CD8-positive, alpha-beta memory T cell (primary cell): Measurements from ENCODE around the gene FIBIN. TPM values are rescaled to one million over a fixed set of nuclear protein-coding genes. Genes with fewer than 3 reads are reported as not detected.

ENCODE experiments used
- CTCF ChIA-PET: fragments of 350-600 bp; sonication (Branson Sonifier 250); formaldehyde crosslinking; loops from one replicate; lab custom pipeline; 2021; ENCODE audit warnings: antibody characterized with exemption; lab: Charles Lee
- POLR2A ChIA-PET: fragments of 350-600 bp; sonication (Branson Sonifier 250); formaldehyde crosslinking; loops from one replicate; lab custom pipeline; 2021; ENCODE audit warnings: antibody characterized with exemption; lab: Charles Lee
- DNase-seq, 5 donors: peaks; one replicate each; pipeline versions ENCODE4 v3.0.0 to v3.0.0-alpha.2; 2020 to 2022; ENCODE audit warnings: mixed read lengths in 1 of 5
- H3K27ac ChIP-seq: one replicate; pipeline ENCODE4 v1.7.0; 2013; ENCODE audit warnings: low read depth, mild to moderate bottlenecking, low read length, moderate library complexity
- H3K27me3 ChIP-seq: 2 replicates; pipeline ENCODE4 v1.7.0; 2013; ENCODE audit warnings: low read length, mild to moderate bottlenecking; ENCODE audit not compliant: insufficient read depth, poor library complexity, severe bottlenecking
- H3K36me3 ChIP-seq: 2 replicates; pipeline ENCODE4 v1.7.0; 2013; ENCODE audit warnings: mild to moderate bottlenecking, low read length, moderate library complexity; ENCODE audit not compliant: insufficient read depth
- H3K4me1 ChIP-seq: 2 replicates; pipeline ENCODE4 v1.7.0; 2013; ENCODE audit warnings: mild to moderate bottlenecking, low read length, moderate library complexity; ENCODE audit not compliant: insufficient read depth
- H3K4me3 ChIP-seq: 2 replicates; pipeline ENCODE4 v1.7.0; 2013; ENCODE audit warnings: mild to moderate bottlenecking, low read length
- H3K9me3 ChIP-seq: 2 replicates; pipeline ENCODE4 v1.7.0; 2013; ENCODE audit warnings: mild to moderate bottlenecking, low read length
- H3K27ac Mint-ChIP-seq, 8 donors: one replicate each; pipeline ENCODE4 v1.8.0; 2020 to 2021; ENCODE audit warnings: mixed read lengths in 8 of 8, mild to moderate bottlenecking in 6 of 8, inconsistent platforms in 3 of 8, moderate library complexity in 3 of 8
- H3K27me3 Mint-ChIP-seq, 2 donors: one replicate each; pipeline ENCODE4 v1.8.0; 2020 to 2021; ENCODE audit warnings: mixed read lengths in 2 of 2, mild to moderate bottlenecking in 1 of 2, moderate library complexity in 1 of 2
- H3K36me3 Mint-ChIP-seq, 3 donors: one replicate each; pipeline ENCODE4 v1.8.0; 2020 to 2021; ENCODE audit warnings: mixed read lengths in 3 of 3, inconsistent platforms in 1 of 3, mild to moderate bottlenecking in 1 of 3
- H3K4me1 Mint-ChIP-seq, 3 donors: one replicate each; pipeline ENCODE4 v1.8.0; 2020 to 2021; ENCODE audit warnings: mixed read lengths in 3 of 3, inconsistent platforms in 1 of 3, mild to moderate bottlenecking in 1 of 3
- H3K4me3 Mint-ChIP-seq, 7 donors: one replicate each; pipeline ENCODE4 v1.8.0; 2020 to 2021; ENCODE audit warnings: mixed read lengths in 7 of 7, mild to moderate bottlenecking in 6 of 7, moderate library complexity in 4 of 7, inconsistent platforms in 2 of 7
- H3K9me3 Mint-ChIP-seq, 5 donors: one replicate each; pipeline ENCODE4 v1.8.0; 2020 to 2022; ENCODE audit warnings: mixed read lengths in 5 of 5, mild to moderate bottlenecking in 3 of 5, moderate library complexity in 2 of 5, inconsistent platforms in 1 of 5
- polyA plus RNA-seq: library from polyadenylated mRNA; unstranded; fragments of 300-500 nt; fragmentation: Illumina TruSeq; gene quantifications from one replicate; pipeline ENCODE4 v1.2.3, GENCODE V29; 2021
- total RNA-seq, 2 experiments: library from RNA; stranded (reverse); gene quantifications; one replicate each; pipeline ENCODE4 v1.2.3, GENCODE V29; 2021

The FIBIN gene
- total and polyA plus RNA-seq, 3 experiments from 2014 or later: not detected

GRCh38 chr11:27039873-27040272, 46.0 kb downstream of the FIBIN start:
- H3K27me3 ChIP-seq: no peaks in the 10 kb centered on the region
- peaks cover 3 to 30% (median 9%) of the 10 kb centered on the region in 5 donors for H3K9me3 Mint-ChIP-seq
- no peaks in the 10 kb centered on the region for H3K9me3 ChIP-seq
- no peaks in the 10 kb centered on the region for H3K27me3 Mint-ChIP-seq
- POLR2A ChIA-PET: no interaction called here
- H3K27ac ChIP-seq: no peak overlapping the region
- no peaks in the 10 kb centered on the region for H3K4me1 ChIP-seq
- no peaks in the 10 kb centered on the region for H3K4me1 Mint-ChIP-seq
- H3K36me3 Mint-ChIP-seq: no peaks in the 10 kb centered on the region
- H3K27ac Mint-ChIP-seq: no peak overlapping the region
- no peaks in the 10 kb centered on the region for H3K36me3 ChIP-seq
- H3K4me3 Mint-ChIP-seq: no peak overlapping the region
- no peak for DNase-seq
- CTCF ChIA-PET: no interaction called here
- H3K4me3 ChIP-seq: no peak overlapping the region

- peaks cover 5 to 26% (median 9%) of the 10 kb centered on the region in 5 donors for H3K9me3 Mint-ChIP-seq
- ChIA-PET CTCF (no interaction called here), POLR2A (no interaction called here)
- Histone ChIP-seq H3K36me3 (no peaks in the 10 kb centered on the region), H3K4me1 (no peaks in the 10 kb centered on the region), H3K9me3 (no peaks in the 10 kb centered on the region), H3K27me3 (no peaks in the 10 kb centered on the region), H3K27ac (no peak within 1 kb of the TSS), H3K4me3 (no peak within 1 kb of the TSS)
- H3K27ac Mint-ChIP-seq: no peak within 1 kb of the TSS
- H3K36me3 Mint-ChIP-seq: no peaks in the 10 kb centered on the region
- H3K4me3 Mint-ChIP-seq: no peak within 1 kb of the TSS
- DNase-seq: no peak
- no peaks in the 10 kb centered on the region for H3K27me3 Mint-ChIP-seq
- H3K4me1 Mint-ChIP-seq: no peaks in the 10 kb centered on the region
Measured at GRCh38 chr11:27040302-27041115, 46.6 kb downstream of the FIBIN start, which contains the start of gene BBOX1. Gene BBOX1, plus strand, starts transcription at chr11:27040815. Its CDS starts 14,616 bp downstream, at chr11:27055431.

GRCh38 chr11:27041141-27041899, 47.4 kb downstream of the FIBIN start:
- H3K4me1 ChIP-seq: no peaks in the 10 kb centered on the region
- no peak for DNase-seq
- H3K27me3 ChIP-seq: no peaks in the 10 kb centered on the region
- ChIA-PET POLR2A (no interaction called here), CTCF (interaction anchor here (1.2 kb wide), 1 partner anchor 10 kb away, joined by 3 read pairs; no protein-coding TSS in a partner anchor)
- Mint-ChIP-seq H3K9me3 (peaks cover under 1 to 21% (median 9%) of the 10 kb centered on the region in 5 donors), H3K36me3 (no peaks in the 10 kb centered on the region), H3K27me3 (no peaks in the 10 kb centered on the region), H3K27ac (no peak overlapping the region), H3K4me3 (no peak overlapping the region), H3K4me1 (no peaks in the 10 kb centered on the region)
- no peaks in the 10 kb centered on the region for H3K36me3 ChIP-seq
- no peaks in the 10 kb centered on the region for H3K9me3 ChIP-seq
- H3K4me3 ChIP-seq: no peak overlapping the region
- H3K27ac ChIP-seq: no peak overlapping the region

Other genes with a start within 250 kb of the FIBIN start
- gene BBOX1, start 46.7 kb downstream of the FIBIN start, total RNA-seq: not detected
- not detected for gene BBOX1, start 46.7 kb downstream of the FIBIN start, polyA plus RNA-seq